Activated CD8-positive, alpha-beta memory T cell treated with anti-CD3 and anti-CD28 coated beads, Interleukin-2, amount 50 U/mL, for 24 hours (primary cell): ENCODE data around the gene ZNF213.
A peak's percentile ranks its signal among the peaks of the same experiment; 100 is the strongest.
"Not testable (repeated sequence)": the region's sequence is repeated elsewhere in the genome, so short reads cannot be mapped to it uniquely, and the experiment has no call there.

ENCODE experiments used
- DNase-seq: peaks from one replicate; pipeline ENCODE4 v3.0.0-alpha.2; 2020; ENCODE audit errors: extremely low read depth

The ZNF213 gene

DNA sequence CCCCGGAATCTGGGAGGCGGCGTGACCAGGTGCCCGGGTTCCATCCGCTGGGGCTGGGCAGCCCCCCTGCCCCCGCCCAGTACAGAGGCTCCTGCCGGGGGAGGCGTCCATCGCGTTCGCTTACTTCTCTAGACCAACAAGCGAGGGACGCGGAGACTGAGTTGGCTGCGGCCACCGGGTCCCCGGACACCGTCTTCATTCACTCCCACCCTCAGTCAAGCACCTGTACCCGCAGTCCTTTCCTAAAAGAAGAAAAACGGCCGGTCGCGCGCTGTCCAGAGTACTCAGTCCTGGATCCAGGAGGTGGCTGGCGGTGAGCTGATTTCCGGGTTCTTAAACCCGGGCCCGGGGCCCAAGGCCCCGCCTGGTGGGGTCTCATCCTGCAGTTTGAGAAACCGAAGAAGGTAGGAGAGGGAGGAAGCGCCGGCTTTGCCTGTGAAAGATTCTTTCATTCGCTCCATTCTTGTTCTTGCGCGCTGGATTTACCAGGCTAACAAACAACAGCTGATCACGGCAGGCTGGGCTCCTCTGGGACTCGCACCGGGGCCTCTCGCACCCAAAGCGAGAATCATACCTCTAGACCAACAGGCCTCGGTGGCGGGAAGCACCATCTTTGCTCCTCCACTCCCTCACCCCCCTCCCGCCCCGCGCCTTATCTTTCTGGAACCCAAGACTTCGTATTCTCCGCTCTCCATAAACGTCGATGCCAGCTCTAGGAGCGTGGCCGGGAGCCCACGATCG is 35.8 kb downstream of the ZNF213 start:
- no peak for DNase-seq

GRCh38 chr16:3171181-3171854 is 36.5 kb downstream of the ZNF213 start:
- no peak for DNase-seq

GRCh38 chr16:3171855-3172593 is 37.2 kb downstream of the ZNF213 start:
- DNase-seq: no peak

DNA sequence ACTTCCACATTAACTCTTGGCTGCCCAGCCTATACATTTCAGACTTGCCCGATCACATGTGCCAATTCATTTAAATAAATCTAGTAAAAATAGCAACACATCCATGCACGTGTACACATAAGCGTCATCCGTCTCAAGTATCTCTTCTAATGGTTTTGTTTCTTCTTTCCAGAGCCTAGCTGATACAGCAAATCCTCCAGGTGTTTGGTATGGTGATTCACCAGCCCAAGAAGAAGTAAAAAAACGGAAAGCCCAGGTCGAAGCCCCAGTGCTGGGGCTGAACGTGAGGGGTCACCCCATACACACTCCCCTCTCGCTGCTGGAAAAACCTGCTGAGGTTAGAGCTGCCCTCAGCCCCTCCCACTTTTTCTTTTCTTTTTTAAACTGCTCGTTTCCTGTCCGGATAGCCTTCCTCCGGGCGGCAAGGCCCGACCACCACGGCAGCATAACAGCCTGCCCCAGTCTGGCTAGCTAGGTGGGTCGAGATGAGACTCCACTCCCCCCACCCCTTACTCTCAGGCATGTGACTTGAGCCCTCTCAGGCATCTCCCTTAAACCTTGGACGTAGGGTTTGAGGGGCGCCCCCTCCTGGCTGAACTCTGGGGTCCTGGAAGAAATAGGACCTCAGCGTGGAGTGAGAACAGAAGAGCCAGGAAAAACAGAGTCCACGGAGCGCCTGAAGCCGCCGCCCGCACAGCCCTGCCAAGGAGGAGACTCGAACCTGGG is 39.2 kb downstream of the ZNF213 start:
- no peak for DNase-seq

GRCh38 chr16:3174618-3175148 is 39.9 kb downstream of the ZNF213 start:
- no peak for DNase-seq

GRCh38 chr16:3175157-3176093 is 40.6 kb downstream of the ZNF213 start:
- DNase-seq: no peak

- no peak for DNase-seq
Observed at GRCh38 chr16:3179651-3180050, 44.8 kb downstream of the ZNF213 start.

DNA sequence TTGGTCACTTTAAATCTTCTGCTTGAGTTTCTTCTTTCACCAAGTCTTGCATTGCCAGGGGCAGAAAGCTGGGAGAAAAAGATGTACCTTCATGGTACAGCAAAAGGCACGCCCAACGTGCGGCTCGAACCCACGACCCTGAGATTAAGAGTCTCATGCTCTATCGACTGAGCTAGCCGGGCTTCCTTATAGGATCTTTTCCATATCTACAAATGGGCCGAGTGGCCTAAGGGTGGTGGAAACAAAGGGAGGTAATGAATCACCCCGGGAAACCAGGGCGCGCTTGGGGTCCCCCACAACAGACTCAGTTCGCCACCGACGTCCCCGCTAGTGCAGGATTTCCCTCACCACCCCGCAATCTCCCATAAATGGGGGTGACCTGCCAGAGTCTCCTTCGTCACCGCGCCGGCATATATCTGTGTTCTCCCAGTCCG is 45.6 kb downstream of the ZNF213 start:
- DNase-seq: no peak

DNA sequence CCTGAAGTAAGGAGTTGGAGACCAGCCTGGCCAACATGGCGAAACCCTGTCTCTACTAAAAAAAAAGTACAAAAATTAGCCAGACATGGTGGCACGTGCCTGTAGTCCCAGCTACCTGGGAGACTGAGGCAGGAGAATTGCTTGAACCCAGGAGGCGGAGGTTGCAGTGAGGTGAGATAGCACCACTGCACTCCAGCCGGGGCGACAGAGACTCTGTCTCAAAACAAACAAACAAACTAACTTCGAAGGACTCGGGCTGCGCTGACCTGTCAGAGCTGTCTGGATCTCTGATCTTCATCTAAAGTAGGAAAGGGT is 47.4 kb downstream of the ZNF213 start:
- DNase-seq: not testable (repeated sequence)

DNA sequence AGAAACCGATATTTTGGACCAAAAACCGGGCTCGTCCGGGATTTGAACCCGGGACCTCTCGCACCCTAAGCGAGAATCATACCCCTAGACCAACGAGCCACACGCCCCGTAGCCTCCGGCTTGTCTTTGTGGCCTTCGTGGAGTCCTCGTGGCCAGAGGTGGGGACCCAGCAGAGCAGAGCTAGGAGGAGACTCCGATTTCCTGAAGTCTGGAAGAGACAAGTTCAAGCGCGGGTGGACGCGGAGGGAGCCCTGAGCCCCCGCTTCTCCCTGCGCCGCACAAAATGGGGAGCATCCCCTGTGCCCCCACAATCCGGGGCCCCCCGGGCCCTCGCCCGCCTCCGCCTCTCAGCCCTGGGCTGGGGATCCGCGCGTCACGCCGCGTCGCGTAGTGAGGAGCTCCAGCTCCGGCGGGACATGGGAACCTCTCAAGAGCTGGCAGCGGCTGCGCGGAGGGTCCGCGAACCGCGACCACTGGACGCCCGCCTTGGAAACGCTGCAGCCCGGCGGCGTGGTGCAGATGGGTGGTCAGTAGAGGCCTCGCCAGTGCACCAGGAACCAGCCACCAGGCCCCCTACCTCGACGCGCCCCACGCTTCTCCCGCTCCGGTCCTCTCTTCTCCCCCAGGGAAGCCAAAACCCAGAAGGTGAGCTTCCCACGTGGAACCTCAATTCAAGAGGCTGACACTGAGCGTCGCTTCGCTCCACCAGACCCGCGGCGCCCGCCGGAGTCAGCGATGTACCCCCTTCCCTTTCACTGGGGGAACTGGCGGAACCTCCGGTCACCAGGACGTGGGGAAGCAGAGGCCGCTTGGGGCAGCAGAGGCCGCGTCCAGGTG is 48.0 kb downstream of the ZNF213 start:
- no peak for DNase-seq

DNA sequence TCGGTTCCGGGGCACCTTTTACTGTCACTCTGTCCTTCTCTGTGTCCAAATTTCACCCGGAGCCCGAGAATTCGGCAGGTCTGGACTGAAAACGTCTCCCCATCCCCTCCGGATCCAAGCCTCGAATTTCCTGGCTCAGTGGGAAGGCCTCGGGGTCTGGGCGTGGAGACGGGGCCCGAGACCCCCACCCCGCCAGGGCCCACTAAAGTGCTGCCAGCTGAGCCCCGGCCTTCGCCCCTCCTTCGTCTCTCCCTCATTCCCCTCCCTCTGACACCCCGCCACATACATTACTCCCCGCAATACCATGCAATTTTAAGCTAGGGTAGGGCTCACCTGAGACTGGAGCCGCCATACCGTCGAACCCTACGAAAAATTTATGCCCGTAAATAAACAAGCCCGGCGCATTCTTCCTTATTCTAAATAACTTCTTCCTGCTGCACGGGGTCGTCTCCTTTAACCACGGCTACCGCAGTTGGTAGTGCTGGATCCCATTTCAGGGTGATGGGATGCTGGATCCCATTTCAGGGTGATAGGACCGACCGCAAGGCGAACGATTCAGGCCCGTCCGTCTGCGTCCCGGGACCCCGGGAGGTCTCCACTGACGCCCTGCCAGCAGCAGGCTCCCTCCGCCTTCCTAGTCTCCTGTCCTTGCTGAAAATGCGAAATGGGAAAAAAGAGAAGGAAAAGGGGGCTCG is 48.8 kb downstream of the ZNF213 start:
- no peak for DNase-seq

- no peak for DNase-seq
Observed at GRCh38 chr16:3186946-3187690, 52.3 kb downstream of the ZNF213 start.

DNA sequence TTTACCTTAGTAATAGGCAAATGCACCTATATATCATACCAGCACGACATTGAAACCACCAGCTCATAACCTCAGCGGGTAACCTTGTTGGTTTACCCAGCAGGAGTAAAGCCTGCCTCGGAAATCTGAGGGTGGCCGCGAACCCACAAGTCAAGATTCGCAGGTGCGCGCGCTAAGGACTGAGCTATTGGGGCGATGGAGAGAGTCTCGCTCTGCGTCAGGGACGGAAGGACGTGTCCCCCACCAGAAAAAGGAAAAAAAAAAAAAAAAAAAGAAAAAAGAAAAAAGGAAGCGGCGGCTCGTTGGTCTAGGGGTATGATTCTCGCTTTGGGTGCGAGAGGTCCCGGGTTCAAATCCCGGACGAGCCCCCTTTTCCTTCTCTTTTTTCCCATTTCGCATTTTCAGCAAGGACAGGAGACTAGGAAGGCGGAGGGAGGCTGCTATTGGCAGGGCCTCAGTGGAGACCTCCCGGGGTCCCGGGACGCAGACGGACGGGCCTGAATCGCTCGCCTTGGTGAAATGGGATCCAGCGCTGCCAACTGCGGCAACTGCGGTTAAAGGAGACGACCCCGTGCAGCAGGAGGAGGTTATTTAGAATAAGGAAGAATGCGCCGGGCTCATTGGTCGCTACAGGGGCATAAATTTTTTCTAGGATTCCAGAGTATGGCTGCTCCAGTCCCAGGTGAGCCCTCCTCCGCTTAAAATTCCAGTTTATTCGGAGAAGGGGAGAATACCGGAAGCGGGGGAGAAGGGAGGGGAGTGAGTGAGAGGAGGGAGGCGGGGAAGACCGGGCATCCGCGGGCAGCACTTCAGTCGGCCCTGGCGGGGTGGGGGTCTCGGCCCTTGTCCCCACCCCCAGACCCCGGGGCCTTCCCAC is 53.2 kb downstream of the ZNF213 start, which contains the start of gene OR1F1:
Gene OR1F1 (plus strand): TSS at position 407 of the 877 bp plus-strand sequence.
- peak; percentile 54 for DNase-seq

DNA sequence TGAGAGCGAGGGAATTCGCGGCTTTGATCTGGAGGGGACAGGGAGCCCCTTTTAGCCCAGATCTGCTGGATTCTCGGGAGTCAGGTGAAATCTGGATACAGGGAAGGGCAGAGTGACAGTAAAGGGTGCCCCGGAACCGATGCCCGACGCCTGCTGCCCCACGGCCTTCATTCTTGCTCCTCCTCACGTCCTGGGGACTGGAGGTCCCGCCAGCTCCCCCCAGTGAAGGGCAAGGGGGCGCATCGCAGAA is 53.8 kb downstream of the ZNF213 start:
- DNase-seq: no peak

DNA sequence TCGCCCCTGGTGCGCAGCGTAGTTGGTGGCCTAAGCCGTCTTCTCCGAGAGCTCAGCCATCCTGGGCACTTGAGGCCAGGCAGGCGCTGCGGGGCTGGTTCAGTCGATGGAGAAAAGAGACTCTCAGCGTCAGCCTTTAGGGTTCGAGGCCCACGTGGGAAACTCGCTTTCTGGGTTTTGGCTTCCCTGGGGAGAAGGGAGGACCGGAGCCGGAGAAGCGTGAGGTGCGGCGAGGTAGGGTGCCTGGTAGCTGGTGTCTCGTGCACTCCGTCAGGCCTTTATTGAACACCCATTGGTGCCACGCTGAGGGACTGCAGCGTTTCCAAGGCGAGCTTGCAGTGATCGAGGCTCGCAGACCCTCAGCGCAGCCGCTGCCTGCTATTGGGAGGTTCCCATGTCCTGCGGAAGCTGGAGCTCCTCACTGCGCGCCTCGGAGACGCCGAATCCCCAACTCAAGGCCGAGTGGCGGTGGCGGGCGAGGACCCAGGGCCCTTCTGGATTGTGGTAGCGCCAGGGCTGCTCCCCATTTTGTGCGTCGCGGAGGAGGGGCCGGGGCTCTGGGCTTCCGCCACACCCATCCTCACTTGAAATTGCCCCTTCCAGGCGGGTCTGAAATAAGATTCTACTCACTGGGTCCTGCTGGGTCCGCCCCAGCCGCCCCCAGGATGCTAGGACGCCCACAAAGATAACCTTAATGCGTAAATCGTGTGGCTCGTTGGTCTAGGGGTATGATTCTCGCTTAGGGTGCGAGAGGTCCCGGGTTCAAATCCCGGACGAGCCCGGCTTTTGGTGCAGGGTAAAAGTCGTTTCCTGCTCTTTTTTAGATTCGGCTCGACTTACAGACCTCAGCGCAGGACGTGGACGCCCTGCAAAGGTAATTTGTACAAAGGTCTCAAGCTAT is 54.3 kb downstream of the ZNF213 start:
- no peak for DNase-seq

DNA sequence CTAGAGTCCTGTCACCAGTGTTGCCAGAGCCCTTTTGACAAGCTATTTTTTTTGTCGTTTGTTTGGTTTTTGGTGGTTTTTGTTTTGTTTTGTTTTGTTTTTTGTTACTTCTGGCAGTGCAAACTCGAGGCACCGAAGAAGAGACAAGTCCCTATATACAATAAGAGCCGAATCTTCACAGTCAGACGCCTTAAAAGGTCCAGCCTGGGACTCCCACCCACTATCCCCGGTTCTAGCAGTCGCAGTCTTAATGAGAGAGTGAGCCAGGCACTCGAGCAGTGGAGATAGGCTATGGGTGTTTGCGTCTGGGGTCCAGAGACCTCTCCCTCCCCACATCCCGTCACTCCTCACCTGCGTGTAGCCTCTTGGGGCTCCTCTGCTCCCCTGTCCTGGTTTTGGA is 55.0 kb downstream of the ZNF213 start:
- no peak for DNase-seq

DNA sequence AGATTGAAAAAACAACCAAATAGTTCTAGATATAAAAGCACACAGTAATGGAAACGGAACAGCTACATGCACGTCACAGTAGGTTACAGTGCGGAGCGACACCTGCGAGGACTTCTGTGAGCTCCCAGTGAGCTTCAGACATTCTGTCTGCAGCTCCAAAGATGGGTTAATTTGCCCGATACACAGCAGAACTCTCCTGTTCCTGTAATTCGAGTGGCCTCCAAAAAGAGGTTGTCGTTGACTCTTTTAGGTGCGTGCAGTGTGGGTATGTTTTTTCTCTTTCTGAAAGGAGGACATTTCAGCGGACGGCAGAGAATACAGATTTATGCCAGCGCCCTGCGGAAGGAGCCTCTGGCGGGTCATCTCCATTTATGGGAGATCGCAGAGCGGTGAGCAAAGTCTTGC is 56.1 kb downstream of the ZNF213 start:
- DNase-seq: no peak
